Psoas muscle (tissue), 8 donors: ENCODE measurements around the gene PBX2. TPM values are rescaled to one million over a fixed set of nuclear protein-coding genes. Genes with fewer than 3 reads are reported as not detected.
"Not testable (repeated sequence)": the region's sequence is repeated elsewhere in the genome, so short reads cannot be mapped to it uniquely, and the experiment has no call there.

ENCODE experiments used
- ATAC-seq, 4 donors: fragments of 200-7000 bp; cut with Tn5 transposase; one replicate each; pipeline ENCODE4 v1.9.1; 2020; ENCODE audit warnings: moderate library complexity in 3 of 4, mild to moderate bottlenecking in 2 of 4
- DNase-seq, 2 donors: peaks; one replicate each; pipeline ENCODE4 v3.0.0-alpha.2; 2020
- H3K27ac ChIP-seq: fragments of 200-600 bp; one replicate; pipeline ENCODE4 v1.8.0; 2022
- H3K27me3 ChIP-seq, 3 donors: fragments of 200-600 bp in 1 of 3; one replicate each; pipeline versions ENCODE4 v1.6.1 to v1.8.0; 2013 to 2022; ENCODE audit warnings: low read length in 2 of 3, mild to moderate bottlenecking in 2 of 3, moderate library complexity in 1 of 3; ENCODE audit not compliant: insufficient read depth in 3 of 3
- H3K36me3 ChIP-seq, 2 donors: fragments of 200-600 bp in 1 of 2; one replicate each; pipeline versions ENCODE4 v1.6.1 to v1.8.0; 2013 to 2022; ENCODE audit warnings: low read depth in 1 of 2, mild to moderate bottlenecking in 1 of 2, moderate library complexity in 1 of 2; ENCODE audit not compliant: insufficient read depth in 1 of 2
- H3K4me1 ChIP-seq: fragments of 200-600 bp; one replicate; pipeline ENCODE4 v1.8.0; 2022
- H3K4me3 ChIP-seq: fragments of 200-600 bp; one replicate; pipeline ENCODE4 v1.8.0; 2022; ENCODE audit warnings: mild to moderate bottlenecking
- H3K9me3 ChIP-seq: fragments of 200-600 bp; one replicate; pipeline ENCODE4 v1.8.0; 2022
- WGBS, 3 donors: extraction: QIAGEN DNeasy Blood & Tissue Kit; methylation state at CpG; one replicate each; pipeline versions ENCODE4 v1.1.6 to v1.1.7; 2013; 5-methylcytosine and 5-hydroxymethylcytosine counted together
- intact Hi-C, 2 donors: fragments of 100-400 bp; cut with DNase I; formaldehyde crosslinking; loops; one replicate each; pipeline versions ENCODE4 v1.11.0 to v1.14.2; 2022
- polyA plus RNA-seq, 3 donors: library from polyadenylated mRNA; stranded (reverse); fragments of 200-250 nt; gene quantifications; one replicate each; pipeline ENCODE4 v1.2.3, GENCODE V29; 2013
- total RNA-seq, 4 donors: library from RNA; stranded (reverse); fragmentation: NEBNext Ultra II Directional in 2 of 4; extraction: Animal tissue kit (Norgen Biotek cat#: 25700) in 2 of 4; gene quantifications; one replicate each; pipeline versions ENCODE4 v1.2.1 to v1.2.4, GENCODE V29; 2021 to 2023
- TF ChIP-seq, protein P1 (sequence below): fragments of 200-600 bp; IDR thresholded peaks from one replicate; pipeline ENCODE4 v1.8.0; 2022; ENCODE audit warnings: antibody characterized with exemption
- donor health status: healthy with polysubstance abuse.
- donor health status: DM: no; HTN: no; CAD: no; lungs with moderate emphysema.
- donor health status: Bipolar disorder and iron deficiency.
- donor health status: healthy.
- donor health status: DM: yes; HTN: yes; CAD: no.
- donor health status: DM: no; HTN: no; CAD: no.
- donor health status: DM: no; HTN: no; CAD: no.
- donor health status: DM: yes; HTN: yes; CAD: no.

The PBX2 gene
- total and polyA plus RNA-seq, 7 donors = 20.4 to 46.7 (median 36.1) TPM

DNA sequence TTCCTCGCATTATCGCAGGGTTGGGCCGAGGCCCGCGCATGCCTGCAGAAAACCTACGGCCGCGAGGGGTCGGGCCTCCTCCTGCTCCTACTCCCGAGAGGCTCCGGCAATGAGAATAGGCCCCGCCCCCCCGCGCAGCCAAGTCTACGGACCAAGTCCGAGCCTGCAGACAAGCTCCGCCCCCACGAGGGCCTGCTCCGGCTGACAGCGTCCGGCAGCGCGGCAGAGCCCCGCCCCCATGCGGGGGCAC lies 5.6 kb upstream of the PBX2 start:
- intact Hi-C loops = loop anchor here (1.0 to 10.0 kb wide), 3 partner anchors 77 to 999 kb away; partner anchors contain the start of gene COL11A2 (in 1 of the 2)
- H3K27me3 ChIP-seq = no peaks in the 10 kb centered on the region
- H3K4me3 ChIP-seq = peak overlapping the region; percentile 88
- peak; percentile 100 for DNase-seq
- H3K27ac ChIP-seq = peak overlapping the region; percentile 99
- H3K9me3 ChIP-seq = no peaks in the 10 kb centered on the region
- ATAC-seq = peak; percentile 88 to 93 (median 92)
- H3K4me1 ChIP-seq = peaks cover 24% of the 10 kb centered on the region
- TF ChIP-seq, protein P1, sequence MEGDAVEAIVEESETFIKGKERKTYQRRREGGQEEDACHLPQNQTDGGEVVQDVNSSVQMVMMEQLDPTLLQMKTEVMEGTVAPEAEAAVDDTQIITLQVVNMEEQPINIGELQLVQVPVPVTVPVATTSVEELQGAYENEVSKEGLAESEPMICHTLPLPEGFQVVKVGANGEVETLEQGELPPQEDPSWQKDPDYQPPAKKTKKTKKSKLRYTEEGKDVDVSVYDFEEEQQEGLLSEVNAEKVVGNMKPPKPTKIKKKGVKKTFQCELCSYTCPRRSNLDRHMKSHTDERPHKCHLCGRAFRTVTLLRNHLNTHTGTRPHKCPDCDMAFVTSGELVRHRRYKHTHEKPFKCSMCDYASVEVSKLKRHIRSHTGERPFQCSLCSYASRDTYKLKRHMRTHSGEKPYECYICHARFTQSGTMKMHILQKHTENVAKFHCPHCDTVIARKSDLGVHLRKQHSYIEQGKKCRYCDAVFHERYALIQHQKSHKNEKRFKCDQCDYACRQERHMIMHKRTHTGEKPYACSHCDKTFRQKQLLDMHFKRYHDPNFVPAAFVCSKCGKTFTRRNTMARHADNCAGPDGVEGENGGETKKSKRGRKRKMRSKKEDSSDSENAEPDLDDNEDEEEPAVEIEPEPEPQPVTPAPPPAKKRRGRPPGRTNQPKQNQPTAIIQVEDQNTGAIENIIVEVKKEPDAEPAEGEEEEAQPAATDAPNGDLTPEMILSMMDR = peak; percentile 48
- WGBS, 3 donors = 0 to 1% (median 1%) methylated on average over 22 to 25 of the region's 25 CpGs
- no peaks in the 10 kb centered on the region for H3K36me3 ChIP-seq

DNA sequence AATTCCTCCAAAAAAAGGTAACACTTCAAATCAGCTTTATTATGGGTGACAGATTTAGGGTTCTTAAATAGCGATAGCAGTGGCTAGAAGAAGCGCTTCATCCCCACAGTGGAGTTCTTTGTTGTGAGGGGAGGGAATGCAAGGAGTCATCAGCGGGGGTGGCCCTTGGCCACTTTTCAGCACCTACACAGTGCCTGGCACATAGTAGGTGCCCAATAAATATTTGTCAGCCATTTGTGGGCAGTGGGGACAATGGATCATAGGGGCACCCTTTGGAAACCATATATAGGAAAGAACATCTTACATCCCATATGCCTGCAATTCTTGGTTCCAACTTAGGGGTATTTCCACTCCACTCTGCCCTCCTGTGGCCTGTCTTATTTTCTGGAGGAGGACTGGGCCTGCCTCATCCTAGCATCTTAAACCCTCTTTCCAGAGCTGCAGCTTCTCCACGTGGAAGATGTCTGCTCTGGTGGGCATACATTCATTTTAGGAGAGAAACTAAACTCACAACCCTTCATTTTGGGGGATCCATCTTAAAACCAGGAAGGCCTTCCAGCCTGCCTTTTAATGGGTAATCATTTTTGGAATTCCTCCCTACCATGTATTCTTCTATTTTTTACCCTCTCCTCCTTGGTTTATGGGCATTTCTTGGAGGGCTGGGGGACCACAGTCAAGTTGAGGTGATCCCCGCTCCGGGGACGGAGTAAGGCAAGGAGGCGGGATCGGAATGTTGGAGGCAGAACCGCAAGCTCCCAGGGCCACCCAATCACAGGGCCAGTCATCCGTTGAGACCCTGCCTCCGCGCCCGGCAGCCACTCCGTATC lies 5.0 kb upstream of the PBX2 start:
- intact Hi-C loops = loop anchor here (1.0 to 10.0 kb wide), 3 partner anchors 77 to 1000 kb away; partner anchors contain the start of gene COL11A2 (in 1 of the 2)
- TF ChIP-seq, protein P1 = peak; percentile 44
- Histone ChIP-seq H3K27me3 (no peaks in the 10 kb centered on the region), H3K4me1 (peaks cover 25% of the 10 kb centered on the region), H3K36me3 (no peaks in the 10 kb centered on the region), H3K4me3 (peak overlapping the region; percentile 88), H3K9me3 (no peaks in the 10 kb centered on the region), H3K27ac (peak overlapping the region; percentile 99)
- no peak for DNase-seq
- ATAC-seq = peak; percentile 15 to 47 (median 29)
- WGBS, 3 donors = 16 to 17% (median 17%) methylated on average over 15 of the region's 15 CpGs

DNA sequence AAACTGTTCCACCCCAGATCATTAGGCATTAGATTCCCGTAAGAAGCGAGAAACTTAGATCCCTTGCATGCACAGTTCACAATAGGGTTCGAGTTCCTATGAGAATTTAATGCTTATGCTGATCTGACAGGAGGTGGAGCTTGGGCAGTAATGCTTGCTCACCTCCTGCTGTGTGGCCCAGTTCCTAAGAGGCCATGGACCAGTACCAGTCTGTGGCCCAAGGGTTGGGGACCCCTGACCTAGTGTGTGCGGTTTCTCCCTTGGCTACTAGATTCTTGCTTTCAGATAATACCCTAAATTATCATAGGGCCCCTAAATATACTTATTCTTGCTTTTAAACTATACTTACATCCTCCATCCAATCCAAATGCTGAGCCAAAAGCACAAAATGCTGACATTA lies 4.4 kb upstream of the PBX2 start:
- Histone ChIP-seq H3K27me3 (no peaks in the 10 kb centered on the region), H3K9me3 (no peaks in the 10 kb centered on the region), H3K4me1 (peaks cover 25% of the 10 kb centered on the region), H3K4me3 (peak overlapping the region; percentile 88), H3K36me3 (no peaks in the 10 kb centered on the region), H3K27ac (peak overlapping the region; percentile 99)
- TF ChIP-seq, protein P1 = no peak
- DNase-seq (no peak), ATAC-seq (no peak)
- intact Hi-C loops = loop anchor here in 1 of 2 donors (10.0 kb wide), 1 partner anchor 1000 kb away; the partner anchor contains the start of gene COL11A2
- WGBS, 3 donors = 89 to 94% (median 92%) methylated on average over 4 of the region's 4 CpGs

DNA sequence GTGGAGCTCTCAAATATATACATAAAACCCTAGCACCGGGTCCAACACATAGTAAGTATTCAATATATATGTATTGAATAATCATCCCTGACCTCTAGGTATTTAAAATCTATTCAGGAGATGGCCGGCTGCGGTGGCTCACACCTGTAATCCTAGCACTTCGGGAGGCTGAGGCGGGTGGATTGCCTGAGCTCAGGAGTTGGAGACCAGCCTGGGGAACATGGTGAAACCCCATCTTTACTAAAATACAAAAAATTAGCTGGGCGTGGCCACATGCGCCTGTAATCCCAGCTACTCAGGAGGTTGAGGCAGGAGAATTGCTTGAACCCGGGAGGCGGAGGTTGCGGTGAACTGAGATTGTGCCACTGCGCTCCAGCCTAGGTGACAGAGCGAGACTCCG lies 3.1 kb upstream of the PBX2 start:
- peaks cover 28% of the 10 kb centered on the region for H3K4me1 ChIP-seq
- not testable (repeated sequence) for H3K36me3 ChIP-seq, H3K9me3 ChIP-seq, H3K27me3 ChIP-seq, DNase-seq, ATAC-seq
- H3K4me3 ChIP-seq = peak overlapping the region; percentile 77
- intact Hi-C loops = loop anchor here in 1 of 2 donors (10.0 kb wide), 1 partner anchor 1002 kb away; the partner anchor contains the start of gene COL11A2
- WGBS, 3 donors = 77 to 86% (median 84%) methylated on average over 13 of the region's 13 CpGs
- peak overlapping the region; percentile 48 for H3K27ac ChIP-seq

DNA sequence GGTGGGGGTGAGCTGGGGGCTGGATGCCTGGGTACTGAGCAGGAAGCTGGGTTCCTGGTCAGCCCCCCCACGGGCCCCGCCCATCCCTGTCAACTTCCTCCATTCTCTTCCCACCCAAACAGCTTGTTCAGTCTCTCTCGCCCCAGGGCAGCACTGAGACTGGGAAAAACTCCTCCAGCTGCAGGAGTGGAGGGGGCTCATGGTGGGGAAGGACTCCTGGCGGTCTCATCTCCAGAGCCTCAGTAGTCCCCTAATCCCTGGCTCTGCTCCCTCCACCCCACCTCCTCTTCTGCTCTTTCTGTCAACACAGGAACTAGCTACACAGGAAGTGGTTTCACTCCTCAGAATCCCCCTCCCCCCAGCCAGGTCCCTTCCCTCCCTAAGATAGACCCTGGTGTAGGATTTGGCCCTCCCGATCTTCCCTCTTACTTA lies 2.6 kb upstream of the PBX2 start, which contains the start of gene GPSM3:
GPSM3 (minus strand) TSS at position 36 of the 432 bp plus-strand sequence. CDS start 130 bp downstream, outside the sequence.
- peaks cover 28% of the 10 kb centered on the region for H3K4me1 ChIP-seq
- ATAC-seq (no peak), DNase-seq (peak; percentile 53 to 78)
- peak within 1 kb of the TSS; percentile 48 for H3K27ac ChIP-seq
- intact Hi-C loops = loop anchor here in 1 of 2 donors (10.0 kb wide), 1 partner anchor 1002 kb away; the partner anchor contains the start of gene COL11A2
- 43 to 59% (median 50%) methylated on average over 5 of the region's 5 CpGs for WGBS, 3 donors
- peak within 1 kb of the TSS; percentile 77 for H3K4me3 ChIP-seq
- TF ChIP-seq, protein P1 = no peak
- H3K27me3 ChIP-seq = no peaks in the 10 kb centered on the region
- peaks cover 0 to 4% of the 10 kb centered on the region in 2 donors for H3K36me3 ChIP-seq
- no peaks in the 10 kb centered on the region for H3K9me3 ChIP-seq
